Heart left ventricle (tissue), 13 donors: ENCODE measurements around the gene NAALADL2.

Experiments
- POLR2A ChIP-seq, 2 donors: fragments of 450-650 bp; IDR thresholded peaks; one replicate each; pipeline ENCODE4 v1.6.1; 2017; ENCODE audit warnings: antibody characterized with exemption in 2 of 2, mild to moderate bottlenecking in 2 of 2, moderate library complexity in 2 of 2
- TF ChIP-seq, protein P1 (sequence below), 12 donors: fragments of 200-600 bp; sonication (generic) in 4 of 12; IDR thresholded peaks; one replicate each; pipeline versions ENCODE4 v1.5.0 to v1.8.0; 2018 to 2022; ENCODE audit warnings: antibody characterized with exemption in 12 of 12, mild to moderate bottlenecking in 5 of 12
- donor health status: ischemic (EF 13 %, LVEDD 7.1; RV severe dilation, severe dysfunction).
- donor health status: DM: no; HTN: yes; CAD: no.
- donor health status: DM: no; HTN: no; CAD: no.
- donor health status: ischemic (EF 25% LVEDD 6.9; RV normal size, moderate dysfunction).
- donor health status: ischemic (EF 25% LVEDD 5.7; RV mildly dilated, moderate dysfunction).
- donor health status: ischemic (EF 35%, LVEDD 5.7; RV mildly dilated, moderate dysfunction).
- donor health status: nonischemic (EF 11% LVEDD 7.7; RV severe dilation, severe dysfunction).
- donor health status: DM: yes; HTN: yes; CAD: no.
- donor health status: PGD.
- donor health status: ischemic (EF 29% LVEDD 5.4; RV normal size, mild dysfunction).
- donor health status: nonischemic (EF 23%, LVEDD 6.1; RV moderate dilation, normal function).

DNA sequence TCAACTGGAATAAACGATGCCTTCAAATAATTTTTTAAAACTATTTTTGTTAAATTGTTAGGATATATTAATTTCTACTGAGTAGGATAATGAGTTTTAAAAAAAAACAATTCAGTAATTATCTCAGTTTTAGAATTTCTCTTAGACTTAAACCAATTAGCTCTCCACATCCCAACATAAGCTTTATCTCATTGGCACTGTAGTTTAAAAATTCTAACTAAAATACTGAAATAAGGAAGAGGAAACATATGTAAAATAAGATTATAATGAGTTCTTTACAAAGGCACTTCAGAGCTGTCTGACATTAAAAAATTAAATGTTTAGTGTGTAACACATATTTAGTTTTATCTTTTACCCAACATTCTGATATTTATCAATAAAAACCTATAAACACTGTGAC is 558.3 kb downstream of the NAALADL2 start:
- TF ChIP-seq POLR2A (IDR thresholded peaks at IDR 0.05), result no peak
- TF ChIP-seq, protein P1, sequence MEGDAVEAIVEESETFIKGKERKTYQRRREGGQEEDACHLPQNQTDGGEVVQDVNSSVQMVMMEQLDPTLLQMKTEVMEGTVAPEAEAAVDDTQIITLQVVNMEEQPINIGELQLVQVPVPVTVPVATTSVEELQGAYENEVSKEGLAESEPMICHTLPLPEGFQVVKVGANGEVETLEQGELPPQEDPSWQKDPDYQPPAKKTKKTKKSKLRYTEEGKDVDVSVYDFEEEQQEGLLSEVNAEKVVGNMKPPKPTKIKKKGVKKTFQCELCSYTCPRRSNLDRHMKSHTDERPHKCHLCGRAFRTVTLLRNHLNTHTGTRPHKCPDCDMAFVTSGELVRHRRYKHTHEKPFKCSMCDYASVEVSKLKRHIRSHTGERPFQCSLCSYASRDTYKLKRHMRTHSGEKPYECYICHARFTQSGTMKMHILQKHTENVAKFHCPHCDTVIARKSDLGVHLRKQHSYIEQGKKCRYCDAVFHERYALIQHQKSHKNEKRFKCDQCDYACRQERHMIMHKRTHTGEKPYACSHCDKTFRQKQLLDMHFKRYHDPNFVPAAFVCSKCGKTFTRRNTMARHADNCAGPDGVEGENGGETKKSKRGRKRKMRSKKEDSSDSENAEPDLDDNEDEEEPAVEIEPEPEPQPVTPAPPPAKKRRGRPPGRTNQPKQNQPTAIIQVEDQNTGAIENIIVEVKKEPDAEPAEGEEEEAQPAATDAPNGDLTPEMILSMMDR (IDR thresholded peaks at IDR 0.05), result no peak
